NCI-H2029 treated with DMSO at 0.1 percent for 48 hours (cell line): ENCODE measurements around the gene KDM5B.
"Not testable (repeated sequence)": the region's sequence is repeated elsewhere in the genome, so short reads cannot be mapped to it uniquely, and the experiment has no call there.

Experiments used
- DNase-seq: peaks from one replicate; lab custom pipeline; 2025; lab: John Stamatoyannopoulos, UW

The KDM5B gene

GRCh38 chr1:202807926-202808757 is at the start of gene KDM5B:
TSS of gene KDM5B (minus strand) at chr1:202808421. CDS start at chr1:202808305, 116 bp downstream.
- no peak for DNase-seq

- DNase-seq: no peak
Measured at GRCh38 chr1:202857136-202857610, 49.0 kb upstream of the KDM5B start.

- no peak for DNase-seq
Measured at GRCh38 chr1:202856014-202856413, 47.8 kb upstream of the KDM5B start.

DNA sequence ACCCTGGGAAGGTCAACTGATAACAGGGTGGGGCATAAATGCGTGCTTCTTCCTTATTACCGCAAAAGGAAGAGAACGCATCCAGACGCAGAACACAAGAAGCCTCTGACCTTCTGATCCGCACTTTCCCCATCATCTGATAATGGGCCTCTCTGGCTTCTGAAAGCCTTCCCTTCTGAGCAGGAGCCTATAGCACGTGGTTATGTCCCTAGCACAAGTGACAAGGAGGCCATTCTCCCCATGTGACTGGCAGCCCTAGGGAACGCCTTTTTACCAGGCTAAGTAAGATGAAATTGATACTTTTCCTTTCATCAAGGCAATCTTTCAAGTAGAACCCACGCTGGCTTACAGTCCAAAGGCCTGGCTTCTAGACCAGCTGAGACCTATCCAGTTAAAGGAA is 46.6 kb upstream of the KDM5B start:
- no peak for DNase-seq

GRCh38 chr1:202852163-202852904 is 44.1 kb upstream of the KDM5B start:
- DNase-seq: no peak

GRCh38 chr1:202850593-202851362 is 42.6 kb upstream of the KDM5B start:
- no peak for DNase-seq

GRCh38 chr1:202848191-202848542 is 39.9 kb upstream of the KDM5B start:
- no peak for DNase-seq

DNA sequence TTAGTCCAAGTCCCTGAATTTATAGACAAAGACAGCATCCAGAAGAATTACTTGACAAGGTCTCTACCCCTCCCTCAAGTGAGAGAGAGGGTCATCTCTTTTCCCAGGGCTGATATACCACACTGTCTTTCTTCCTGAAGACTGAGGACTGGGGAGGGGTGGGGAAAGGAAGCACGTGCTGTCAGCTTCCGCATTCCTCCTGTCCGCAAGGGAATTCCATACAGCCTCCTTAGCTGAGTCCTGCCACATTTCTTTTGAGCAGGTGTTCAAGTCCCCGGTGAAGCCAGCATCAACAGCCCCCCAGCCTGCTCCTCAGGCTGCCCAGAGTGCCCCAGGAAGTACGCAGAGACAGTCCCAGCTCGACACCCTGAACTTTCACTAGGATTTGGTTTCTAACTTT is 36.7 kb upstream of the KDM5B start:
- no peak for DNase-seq

DNA sequence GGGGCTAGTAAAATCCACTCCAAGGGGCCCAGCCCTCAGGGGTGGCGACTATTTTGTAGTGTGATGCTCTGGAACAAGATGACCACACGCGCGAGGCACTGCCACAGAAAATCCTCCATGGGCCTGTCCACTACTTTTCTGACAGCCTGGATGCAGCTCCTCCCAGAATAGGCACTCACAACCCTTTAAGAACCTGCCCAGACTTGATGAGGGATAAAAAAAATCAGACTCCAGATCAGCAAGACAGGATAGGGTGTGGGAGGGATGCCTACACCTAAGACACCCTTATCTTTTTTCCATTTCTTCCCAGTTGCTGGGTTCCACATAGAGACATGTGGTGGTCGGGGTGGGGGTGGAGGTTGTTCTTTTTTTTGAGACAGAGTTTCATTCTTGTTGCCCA is 36.0 kb upstream of the KDM5B start:
- no peak for DNase-seq

- no peak for DNase-seq
Measured at GRCh38 chr1:202843081-202843480, 34.9 kb upstream of the KDM5B start.

- DNase-seq: no peak
Measured at GRCh38 chr1:202837746-202838262, 29.6 kb upstream of the KDM5B start.

DNA sequence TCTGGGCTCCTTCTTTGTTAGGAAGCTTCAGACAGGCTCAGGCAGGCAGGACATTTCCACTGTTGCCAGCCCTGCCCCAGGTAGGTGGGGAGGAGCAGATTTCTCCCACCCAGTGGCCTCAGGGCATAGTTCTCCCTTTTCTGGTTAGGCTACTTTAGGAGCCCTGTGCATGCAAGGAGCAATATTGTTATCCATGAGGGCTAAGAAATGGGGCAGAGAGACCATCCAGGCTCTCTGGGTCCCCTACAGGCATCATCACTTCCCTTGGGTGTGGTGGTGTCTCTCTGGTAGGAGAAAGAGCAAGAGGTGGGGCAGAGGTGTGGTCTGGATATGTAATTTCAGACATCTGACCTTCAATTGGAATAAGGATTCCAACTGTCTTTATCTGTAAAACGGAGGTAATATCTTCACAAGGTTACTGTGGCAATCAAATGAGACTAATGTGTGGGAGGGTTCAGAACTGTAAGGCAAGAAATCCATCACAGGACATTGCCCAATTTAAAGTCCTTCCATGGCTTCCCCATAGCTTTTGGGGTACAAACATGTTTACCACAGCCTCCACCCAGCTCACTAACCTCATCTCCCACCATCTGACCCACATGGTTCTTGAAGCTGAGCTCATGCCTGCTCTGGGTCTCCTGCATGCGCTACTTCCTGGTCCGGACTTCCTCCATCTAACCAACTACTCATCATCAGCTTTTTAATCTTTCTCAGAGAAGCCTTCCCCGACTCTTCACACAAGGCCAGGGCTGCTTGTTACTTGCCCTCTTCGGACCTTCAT is 28.6 kb upstream of the KDM5B start:
- DNase-seq: no peak

DNA sequence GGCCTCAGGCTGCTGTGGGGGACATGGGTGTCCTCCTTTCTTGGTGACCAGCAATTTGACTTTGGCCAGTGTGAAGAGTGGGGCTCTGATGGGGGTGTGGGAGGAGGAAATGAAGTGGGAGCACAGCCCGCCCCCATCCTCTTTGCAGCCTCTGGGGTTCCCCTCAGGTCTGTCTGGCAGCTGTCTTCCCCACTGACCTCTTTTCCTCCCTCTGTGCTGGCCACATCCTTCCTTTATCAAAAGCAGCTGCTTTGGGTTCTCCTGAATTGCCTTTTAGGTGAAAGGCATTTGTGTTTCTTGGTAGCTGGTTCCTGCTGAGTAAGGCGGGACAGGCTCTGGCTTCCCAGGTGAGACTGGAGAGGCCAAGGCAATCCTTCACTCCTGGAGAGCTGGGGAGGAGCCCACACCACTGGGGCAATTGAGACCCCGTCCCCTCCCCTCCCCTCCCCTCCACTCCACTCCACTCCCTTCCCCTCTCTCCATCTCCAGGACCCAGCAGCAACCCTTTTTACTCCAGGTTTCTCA is 27.4 kb upstream of the KDM5B start:
- no peak for DNase-seq

DNA sequence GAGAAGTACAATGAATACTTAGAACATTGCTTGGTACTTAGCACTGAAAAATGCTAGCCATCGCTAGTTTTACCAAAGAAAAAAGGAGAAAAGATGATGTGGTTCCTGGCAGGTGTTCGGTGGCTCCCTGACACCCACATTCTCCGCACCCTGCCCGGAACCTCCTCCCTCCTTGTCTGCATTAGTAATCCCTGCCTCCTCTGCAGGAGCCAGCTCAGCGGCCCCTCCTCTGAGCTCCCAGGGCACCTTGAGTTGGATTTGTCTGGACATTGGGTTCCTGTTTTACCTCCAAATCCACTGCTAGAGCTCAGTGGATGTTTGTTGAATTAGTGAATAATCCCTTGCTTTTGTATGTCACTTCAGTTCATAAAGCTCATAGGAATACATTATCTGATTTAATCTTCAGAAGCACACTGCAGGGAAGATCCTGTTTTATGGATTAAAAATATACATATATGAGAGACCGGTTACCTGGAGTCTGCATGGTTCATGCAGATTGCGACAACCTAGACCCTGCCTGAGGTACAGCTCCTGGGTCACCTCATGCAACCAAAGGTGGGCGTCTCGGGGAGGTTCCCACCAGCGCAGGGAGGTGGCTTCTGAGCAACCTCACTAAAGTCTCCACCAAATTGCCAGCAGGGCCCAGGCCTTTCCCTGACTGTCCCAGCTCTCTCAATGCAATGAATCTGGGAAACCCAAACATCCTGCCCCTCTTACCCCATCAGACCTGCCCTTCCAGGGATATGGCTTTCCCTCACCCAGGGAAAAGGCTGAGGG is 26.7 kb upstream of the KDM5B start:
- DNase-seq: no peak

- DNase-seq: no peak
Measured at GRCh38 chr1:202831906-202832305, 23.7 kb upstream of the KDM5B start.

DNA sequence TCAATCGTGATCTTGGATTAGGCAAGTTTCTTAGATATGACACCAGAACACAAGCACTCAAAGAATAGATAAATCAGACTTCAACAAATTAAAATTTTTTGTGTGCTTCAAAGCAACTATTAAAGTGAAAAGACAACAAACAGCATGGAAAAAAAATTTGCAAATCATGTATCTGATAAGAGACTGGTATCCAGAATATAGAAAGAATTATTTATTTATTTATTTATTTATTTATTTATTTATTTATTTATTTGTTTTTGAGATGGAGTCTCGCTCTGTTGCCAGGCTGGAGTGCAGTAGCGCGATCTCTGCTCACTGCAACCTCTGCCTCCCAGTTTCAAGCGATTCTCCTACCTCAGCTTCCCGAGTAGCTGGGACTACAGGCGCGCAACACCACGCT is 21.0 kb upstream of the KDM5B start:
- DNase-seq: not testable (repeated sequence)

GRCh38 chr1:202825748-202826147 is 17.5 kb upstream of the KDM5B start:
- DNase-seq: no peak

DNA sequence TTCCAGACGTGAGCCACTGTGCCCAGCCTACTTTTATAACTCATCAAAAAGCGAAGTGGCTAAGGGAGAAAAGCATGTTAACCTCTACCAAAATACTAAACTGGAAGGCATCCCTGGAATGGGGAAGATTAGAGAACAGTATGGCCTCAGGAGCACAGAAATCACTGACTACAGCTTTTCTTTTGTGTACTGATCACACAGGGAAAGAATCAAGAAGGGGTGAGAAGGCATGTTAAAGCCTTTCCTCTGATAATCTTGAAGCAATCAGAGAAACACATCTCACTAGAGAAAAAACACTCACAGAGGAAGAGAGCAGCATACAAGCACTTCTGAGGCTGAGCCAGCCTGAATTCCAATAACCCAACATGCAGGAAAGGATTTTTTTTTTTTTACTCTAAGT is 13.2 kb upstream of the KDM5B start:
- no peak for DNase-seq

DNA sequence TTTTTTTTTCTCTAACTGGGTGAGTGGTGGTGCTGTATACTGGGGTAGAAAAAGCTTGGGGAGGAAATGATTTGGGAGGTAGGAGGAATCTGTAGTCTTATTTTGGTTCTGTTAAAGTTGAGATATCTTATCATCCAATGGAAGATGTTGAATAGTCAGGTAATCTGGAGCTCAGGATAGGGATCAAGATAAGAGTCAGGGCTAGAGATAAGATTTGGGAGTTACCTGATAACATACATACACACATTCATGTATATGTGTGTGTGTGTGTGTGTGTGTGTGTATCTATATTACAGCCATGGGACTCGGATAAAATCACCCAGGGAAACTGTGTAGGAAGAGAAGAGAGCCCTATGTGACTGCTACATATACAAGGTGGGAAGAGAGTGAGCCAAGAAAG is 10.6 kb upstream of the KDM5B start:
- DNase-seq: no peak

DNA sequence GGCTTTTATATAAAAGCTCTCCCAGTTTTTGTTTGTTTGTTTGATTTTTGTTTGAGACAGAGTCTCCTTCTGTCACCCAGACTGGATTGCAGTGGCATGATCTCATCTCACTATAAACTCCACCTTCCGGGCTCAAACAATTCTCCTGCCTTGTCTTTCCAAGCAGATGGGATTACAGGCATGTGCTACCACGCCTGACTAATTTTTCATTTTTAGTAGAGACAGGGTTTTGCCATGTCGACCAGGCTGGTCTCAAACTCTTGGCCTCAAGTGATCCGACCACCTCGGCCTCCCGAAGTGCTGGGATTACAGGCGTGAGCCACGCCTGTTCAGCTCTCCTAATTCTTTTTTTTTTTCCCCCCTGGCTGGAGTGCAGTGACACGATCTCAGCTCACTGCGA is 6.9 kb upstream of the KDM5B start:
- DNase-seq: no peak
